BLaER1 (cell line): Measurements from ENCODE around the gene FAM53A.

ENCODE experiments used
- H3K27ac ChIP-seq: shearing (Covaris generic); formaldehyde crosslinking; 2 replicates; pipeline ENCODE4 v1.8.1; 2022
- H3K27me3 ChIP-seq: shearing (Covaris generic); formaldehyde crosslinking; 2 replicates; pipeline ENCODE4 v1.8.1; 2022
- H3K36me3 ChIP-seq: shearing (Covaris generic); formaldehyde crosslinking; 2 replicates; pipeline ENCODE4 v1.8.1; 2022
- H3K4me1 ChIP-seq: shearing (Covaris generic); formaldehyde crosslinking; 2 replicates; pipeline ENCODE4 v1.8.1; 2022
- H3K4me2 ChIP-seq: shearing (Covaris generic); formaldehyde crosslinking; 2 replicates; pipeline ENCODE4 v1.8.1; 2022
- H3K4me3 ChIP-seq: shearing (Covaris generic); formaldehyde crosslinking; 2 replicates; pipeline ENCODE4 v1.8.1; 2022
- H3K9ac ChIP-seq: shearing (Covaris generic); formaldehyde crosslinking; 2 replicates; pipeline ENCODE4 v1.8.1; 2022
- H3K9me3 ChIP-seq: shearing (Covaris generic); formaldehyde crosslinking; 2 replicates; pipeline ENCODE4 v1.8.1; 2022
- H4K20me1 ChIP-seq: shearing (Covaris generic); formaldehyde crosslinking; 2 replicates; pipeline ENCODE4 v1.8.1; 2022
- Cebpa-rat ChIP-seq: shearing (Covaris generic); IDR thresholded peaks from 2 replicates; pipeline ENCODE4 v1.8.1; 2022

Gene FAM53A

DNA sequence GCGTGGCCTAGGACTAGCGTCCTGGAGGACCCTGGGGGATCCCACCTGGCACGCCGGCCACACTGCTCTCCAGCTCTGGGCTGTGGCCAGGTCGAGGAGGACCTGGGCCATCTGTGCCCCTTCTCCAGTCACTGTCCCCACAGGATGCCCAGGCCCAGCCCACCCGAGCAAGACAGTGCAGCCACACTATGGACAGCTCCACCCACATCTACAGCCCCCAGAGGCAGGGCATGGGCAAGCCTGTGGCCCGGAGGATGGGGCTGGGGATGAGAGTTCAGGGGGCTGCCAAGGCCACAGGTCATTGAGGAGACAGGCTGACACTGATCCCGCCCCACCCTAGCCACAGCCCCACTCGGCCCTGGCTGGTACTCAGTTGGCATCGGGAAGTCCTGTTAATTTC lies 30.3 kb downstream of the FAM53A start:
- Histone ChIP-seq H3K27me3 (no peaks in the 10 kb centered on the region), H3K4me1 (peaks cover 17% of the 10 kb centered on the region), H3K9me3 (no peaks in the 10 kb centered on the region), H3K36me3 (peaks cover 15% of the 10 kb centered on the region; the same call in 1 of the 2 replicates), H3K9ac (peak overlapping the region; percentile 61), H3K4me3 (no peak overlapping the region), H4K20me1 (no peaks in the 10 kb centered on the region), H3K4me2 (peak overlapping the region; percentile 50), H3K27ac (peak overlapping the region; percentile 30; the same call in 1 of the 2 replicates)
- TF ChIP-seq Cebpa-rat, result no peak

DNA sequence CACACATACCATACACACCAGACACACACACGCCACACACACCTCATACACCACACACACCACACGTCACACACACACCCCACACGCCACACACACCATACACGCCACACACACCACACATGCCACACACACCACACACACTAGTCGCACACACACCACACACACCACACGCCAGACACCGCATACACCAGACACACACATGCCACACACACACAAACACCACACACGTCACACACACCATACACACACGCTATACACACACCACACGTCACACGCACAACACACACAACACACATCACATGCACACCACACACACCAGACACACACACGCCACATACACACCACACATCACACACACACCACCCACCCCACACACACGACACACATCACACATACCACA lies 32.0 kb downstream of the FAM53A start:
- no peaks in the 10 kb centered on the region for H3K9me3 ChIP-seq
- H3K27ac ChIP-seq, result no peak overlapping the region
- H3K36me3 ChIP-seq, result peaks cover 15% of the 10 kb centered on the region; the same call in 1 of the 2 replicates
- H3K9ac ChIP-seq, result no peak overlapping the region
- H3K4me1 ChIP-seq, result peaks cover 27% of the 10 kb centered on the region
- H3K4me2 ChIP-seq, result no peak overlapping the region
- H3K4me3 ChIP-seq, result no peak overlapping the region
- TF ChIP-seq Cebpa-rat, result no peak
- H3K27me3 ChIP-seq, result no peaks in the 10 kb centered on the region
- H4K20me1 ChIP-seq, result no peaks in the 10 kb centered on the region

DNA sequence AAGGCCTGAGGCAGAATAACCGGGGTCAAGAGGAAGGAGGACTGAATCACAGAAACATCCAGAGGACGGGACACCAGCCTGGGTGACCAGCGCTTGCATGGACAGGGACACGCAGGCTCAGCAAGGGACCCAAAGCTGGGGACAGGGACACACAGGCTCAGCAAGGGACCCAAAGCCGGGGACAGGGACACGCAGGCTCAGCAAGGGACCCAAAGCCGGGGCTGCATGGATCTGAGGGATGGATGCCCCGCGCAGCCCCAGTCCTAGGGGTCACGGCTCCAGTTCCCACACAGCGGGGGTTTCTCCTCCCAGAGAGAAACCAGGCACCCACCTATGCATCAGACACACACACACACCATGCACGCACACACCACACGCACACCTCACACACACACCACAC lies 32.5 kb downstream of the FAM53A start:
- Histone ChIP-seq H3K9me3 (no peaks in the 10 kb centered on the region), H3K4me1 (peaks cover 31% of the 10 kb centered on the region), H3K36me3 (peaks cover 11% of the 10 kb centered on the region; the same call in 1 of the 2 replicates), H3K27ac (no peak overlapping the region), H3K27me3 (no peaks in the 10 kb centered on the region), H3K9ac (no peak overlapping the region), H3K4me2 (no peak overlapping the region), H4K20me1 (no peaks in the 10 kb centered on the region), H3K4me3 (no peak overlapping the region)
- no peak for TF ChIP-seq Cebpa-rat

DNA sequence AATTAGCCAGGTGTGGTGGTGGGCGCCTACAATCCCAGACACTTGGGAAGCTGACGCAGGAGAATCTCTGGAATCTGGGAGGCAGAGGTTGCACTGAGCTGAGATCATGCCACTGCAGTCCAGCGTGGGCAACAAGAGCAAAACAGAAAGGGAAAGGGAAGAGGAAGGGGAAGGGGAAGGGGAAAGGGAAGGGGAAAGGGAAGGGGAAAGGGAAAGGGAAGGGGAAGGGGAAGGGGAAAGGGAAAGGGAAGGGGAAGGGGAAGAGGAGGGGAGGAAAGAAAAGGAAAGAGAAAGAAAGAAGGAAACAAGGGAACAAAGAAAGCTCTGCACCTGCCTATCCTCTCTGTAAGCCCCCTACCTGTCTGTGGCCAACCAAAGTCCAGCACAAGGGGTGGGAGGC lies 35.2 kb downstream of the FAM53A start:
- H3K27me3 ChIP-seq, result no peaks in the 10 kb centered on the region
- H3K27ac ChIP-seq, result no peak overlapping the region
- no peak overlapping the region for H3K4me2 ChIP-seq
- H3K4me3 ChIP-seq, result no peak overlapping the region
- H3K9ac ChIP-seq, result no peak overlapping the region
- peaks cover 49% of the 10 kb centered on the region for H3K4me1 ChIP-seq
- TF ChIP-seq Cebpa-rat, result no peak
- H4K20me1 ChIP-seq, result no peaks in the 10 kb centered on the region
- H3K9me3 ChIP-seq, result no peaks in the 10 kb centered on the region
- H3K36me3 ChIP-seq, result no peaks in the 10 kb centered on the region

DNA sequence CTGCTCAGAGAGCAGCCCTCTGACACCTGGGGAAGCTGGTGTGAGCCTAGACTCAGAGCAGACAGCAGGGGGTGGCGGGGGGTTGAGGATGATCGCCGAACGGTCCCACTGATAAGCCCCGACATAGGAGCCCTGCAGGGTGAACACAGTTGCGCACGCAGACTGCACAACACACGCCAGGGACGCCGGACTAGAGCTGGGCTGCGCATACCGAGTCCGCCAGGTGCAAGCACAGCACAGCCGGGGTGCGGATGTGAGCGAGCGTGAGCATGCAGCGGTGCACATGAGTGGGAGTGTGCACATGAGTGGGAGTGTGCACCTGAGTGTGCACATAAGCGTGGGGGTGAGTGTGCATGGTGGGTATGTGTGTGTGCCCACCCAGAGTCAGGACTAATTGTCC lies 36.7 kb downstream of the FAM53A start:
- no peaks in the 10 kb centered on the region for H3K36me3 ChIP-seq
- no peak for TF ChIP-seq Cebpa-rat
- no peak overlapping the region for H3K27ac ChIP-seq
- H4K20me1 ChIP-seq, result no peaks in the 10 kb centered on the region
- no peaks in the 10 kb centered on the region for H3K9me3 ChIP-seq
- no peak overlapping the region for H3K4me3 ChIP-seq
- H3K4me2 ChIP-seq, result peak overlapping the region; percentile 36
- H3K27me3 ChIP-seq, result no peaks in the 10 kb centered on the region
- no peak overlapping the region for H3K9ac ChIP-seq
- H3K4me1 ChIP-seq, result peaks cover 54% of the 10 kb centered on the region

DNA sequence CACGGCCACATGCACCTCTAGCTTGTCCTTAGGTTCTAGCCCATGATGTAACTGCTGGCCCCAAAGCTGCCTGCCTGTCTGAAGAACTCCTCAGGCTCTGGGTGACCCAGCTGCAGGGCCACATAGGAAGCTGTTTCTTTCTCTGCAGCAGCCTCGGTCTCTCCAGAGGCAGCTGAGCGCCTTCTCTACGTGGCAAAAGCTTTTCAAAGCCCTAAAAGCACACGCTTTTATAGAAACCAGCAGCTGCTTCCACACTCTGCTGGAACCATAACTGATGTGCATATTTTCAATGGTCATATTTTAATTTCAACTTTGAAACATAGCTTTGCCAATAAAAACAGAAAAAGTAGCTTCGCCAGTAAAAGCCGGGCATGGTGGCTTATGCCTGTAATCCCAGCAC lies 37.4 kb downstream of the FAM53A start:
- no peak for TF ChIP-seq Cebpa-rat
- Histone ChIP-seq H3K9ac (no peak overlapping the region), H3K27ac (no peak overlapping the region), H3K4me2 (peak overlapping the region; percentile 36), H3K4me1 (peaks cover 61% of the 10 kb centered on the region), H3K27me3 (peaks cover 6% of the 10 kb centered on the region), H3K9me3 (no peaks in the 10 kb centered on the region), H3K36me3 (no peaks in the 10 kb centered on the region), H4K20me1 (peaks cover 6% of the 10 kb centered on the region), H3K4me3 (no peak overlapping the region)

DNA sequence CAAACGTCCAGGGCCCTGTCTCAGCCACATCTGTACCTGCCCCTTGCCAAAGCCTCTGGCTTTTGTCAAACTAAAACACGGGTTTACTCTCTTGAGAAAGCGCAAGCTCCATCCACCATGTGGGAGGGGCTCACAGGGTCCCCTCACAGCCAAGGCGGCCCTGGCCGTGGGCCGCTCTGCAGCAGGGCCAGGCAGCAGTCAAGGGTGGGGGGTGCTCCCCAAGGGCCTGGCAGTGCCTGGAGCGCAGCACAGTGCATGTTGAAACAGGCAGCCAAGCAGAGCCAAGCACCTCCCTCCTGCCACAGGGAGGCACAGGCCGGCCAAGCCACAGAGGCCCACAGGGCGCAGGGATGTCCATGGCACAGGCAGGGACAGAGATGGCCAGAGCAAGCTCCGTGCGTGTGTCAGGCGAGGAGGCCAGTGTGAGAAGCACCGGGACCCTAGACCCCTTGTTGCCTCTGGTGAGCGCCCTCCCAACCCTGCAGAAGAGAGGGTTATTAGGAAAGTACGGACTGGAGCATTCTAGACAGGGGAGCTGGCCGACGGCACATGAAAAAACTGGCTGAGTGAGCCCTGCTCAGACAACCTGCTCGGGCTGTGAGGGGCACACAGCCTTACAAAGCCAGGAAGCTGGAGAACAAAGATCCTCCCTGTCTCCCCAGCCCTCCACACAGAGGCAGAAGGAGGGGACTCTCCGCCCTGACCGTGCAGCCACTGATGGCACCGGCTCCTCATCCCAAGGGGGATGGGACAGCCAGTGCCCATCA lies 39.0 kb downstream of the FAM53A start:
- Histone ChIP-seq H3K4me1 (peaks cover 77% of the 10 kb centered on the region), H3K4me3 (no peak overlapping the region), H3K4me2 (peak overlapping the region; percentile 74), H3K9ac (peak overlapping the region; percentile 46; the same call in 1 of the 2 replicates), H3K27ac (peak overlapping the region; percentile 47), H4K20me1 (peaks cover 22% of the 10 kb centered on the region), H3K9me3 (no peaks in the 10 kb centered on the region), H3K36me3 (no peaks in the 10 kb centered on the region), H3K27me3 (peaks cover 22% of the 10 kb centered on the region)
- no peak for TF ChIP-seq Cebpa-rat

DNA sequence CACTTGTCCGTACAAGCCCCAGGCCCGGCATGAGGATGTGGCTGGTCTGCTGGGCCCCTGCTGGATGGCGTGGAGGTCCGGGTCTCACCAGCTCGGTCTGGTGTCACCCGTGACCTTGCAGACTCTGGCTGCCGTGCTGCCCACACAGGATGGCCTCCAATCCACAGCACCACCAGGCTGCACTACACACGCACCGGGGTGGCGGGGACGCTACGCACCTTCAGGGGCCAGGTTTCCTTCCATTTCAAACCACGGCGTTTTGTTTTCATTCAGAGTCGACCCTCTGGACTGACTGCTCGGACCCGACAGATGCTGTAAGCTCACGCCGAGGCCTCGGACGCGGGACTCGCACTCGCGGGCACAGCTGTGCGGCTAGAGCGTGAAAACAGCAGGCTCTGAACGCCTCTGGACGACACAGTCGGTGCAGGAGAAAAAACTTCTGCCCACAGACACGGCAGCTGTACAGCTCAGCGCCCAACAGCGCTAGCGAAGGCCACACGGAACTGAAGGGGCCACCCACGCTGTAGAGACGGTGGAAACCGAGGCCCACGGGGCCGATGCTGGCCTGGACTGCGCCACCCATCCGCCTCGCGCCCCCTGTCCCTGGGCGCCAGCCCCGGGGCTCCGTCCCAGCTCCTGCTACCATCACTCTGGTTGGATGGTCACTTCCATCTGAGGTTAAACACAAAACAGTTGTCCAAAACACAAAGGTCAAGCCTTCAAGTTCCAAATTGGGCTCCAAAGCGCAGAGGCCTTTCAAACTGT lies 40.0 kb downstream of the FAM53A start:
- no peaks in the 10 kb centered on the region for H3K36me3 ChIP-seq
- peak overlapping the region; percentile 74 for H3K4me2 ChIP-seq
- no peaks in the 10 kb centered on the region for H3K9me3 ChIP-seq
- peaks cover 25% of the 10 kb centered on the region for H4K20me1 ChIP-seq
- peak overlapping the region; percentile 46; the same call in 1 of the 2 replicates for H3K9ac ChIP-seq
- no peak overlapping the region for H3K4me3 ChIP-seq
- TF ChIP-seq Cebpa-rat, result no peak
- peak overlapping the region; percentile 47; the same call in 1 of the 2 replicates for H3K27ac ChIP-seq
- peaks cover 32% of the 10 kb centered on the region for H3K27me3 ChIP-seq
- H3K4me1 ChIP-seq, result peaks cover 83% of the 10 kb centered on the region

DNA sequence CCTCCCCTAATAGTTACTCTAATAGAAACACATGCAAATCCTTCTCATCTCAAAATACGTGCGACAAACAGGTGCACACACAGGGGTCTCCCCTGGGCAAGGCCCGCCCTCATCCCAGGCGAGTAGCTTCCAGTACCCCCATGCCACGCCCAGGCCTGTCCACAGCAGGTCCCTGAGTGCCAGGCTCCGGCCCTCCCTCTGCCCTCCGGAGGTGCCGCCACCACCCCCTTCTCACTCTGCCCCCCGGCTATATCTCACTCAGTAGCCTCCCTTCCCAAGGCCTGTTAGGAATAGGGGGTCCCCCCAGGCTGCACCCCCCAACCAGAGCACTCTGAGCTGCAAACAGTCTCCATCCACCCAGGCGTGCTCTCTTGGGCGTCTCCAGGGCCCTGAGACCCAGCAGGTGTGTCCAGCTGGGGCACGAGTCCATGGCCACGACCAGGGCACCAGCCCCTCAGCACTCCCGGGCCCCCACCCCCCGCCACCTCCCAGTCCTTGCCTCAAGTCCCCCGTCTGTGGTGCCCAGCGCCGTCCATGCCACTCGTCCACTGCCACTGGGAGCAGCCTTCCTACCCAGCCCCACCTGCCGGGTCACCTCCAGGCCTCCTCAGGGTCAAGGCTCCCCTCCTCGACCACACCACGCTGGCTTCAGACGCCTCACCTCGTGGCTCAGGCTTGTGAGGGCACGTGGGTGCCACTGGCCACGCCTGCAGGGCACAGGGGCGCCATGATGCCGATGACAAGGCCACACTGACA lies 41.7 kb downstream of the FAM53A start:
- no peak overlapping the region for H3K4me3 ChIP-seq
- peak overlapping the region; percentile 80; the same call in 1 of the 2 replicates for H3K4me2 ChIP-seq
- no peak for TF ChIP-seq Cebpa-rat
- H3K9ac ChIP-seq, result no peak overlapping the region
- no peaks in the 10 kb centered on the region for H3K36me3 ChIP-seq
- no peaks in the 10 kb centered on the region for H3K9me3 ChIP-seq
- peaks cover 34% of the 10 kb centered on the region for H3K27me3 ChIP-seq
- no peak overlapping the region for H3K27ac ChIP-seq
- H3K4me1 ChIP-seq, result peaks cover 92% of the 10 kb centered on the region
- H4K20me1 ChIP-seq, result peaks cover 25% of the 10 kb centered on the region
